Measurements from ENCODE around the gene ADGRG6. TPM values are rescaled to one million over a fixed set of nuclear protein-coding genes. Genes with fewer than 3 reads are reported as not detected.

The ADGRG6 gene
- total RNA-seq, 1 experiment from 2014 or later: 2.5 TPM

DNA sequence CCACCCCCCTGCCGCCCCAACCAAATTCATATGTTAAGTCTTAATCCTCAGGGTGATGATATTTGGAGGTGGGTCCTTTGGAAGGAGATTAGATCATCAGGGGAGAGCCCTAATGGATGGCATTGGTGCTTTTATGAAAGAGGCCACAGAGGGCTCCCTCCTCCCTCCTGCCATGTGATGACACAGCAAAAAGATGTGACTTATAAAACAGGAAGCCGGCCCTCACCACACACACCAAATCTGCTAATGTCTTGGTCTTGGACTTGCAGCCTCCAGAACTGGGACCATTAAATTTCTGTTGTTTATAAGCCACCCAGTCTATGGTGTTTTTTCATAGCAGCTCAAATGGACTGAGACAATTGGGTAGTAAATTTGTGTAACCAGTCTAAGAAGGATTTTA is 176.3 kb downstream of the ADGRG6 start:
- Histone ChIP-seq H3K27me3 (ENCODE audit: insufficient read depth, low read length) (no peaks in the 10 kb centered on the region), H3K4me1 (ENCODE audit: insufficient read depth, low read length) (peaks cover 4% of the 10 kb centered on the region; the same call in 1 of the 2 replicates), H4K91ac (ENCODE audit: insufficient read length, low read depth, low read length) (no peak overlapping the region), H3K9me3 (ENCODE audit: control insufficient read depth, low read depth, low read length) (no peaks in the 10 kb centered on the region), H2BK12ac (ENCODE audit: insufficient read length, low read depth, low read length) (no peak overlapping the region), H3K23ac (ENCODE audit: insufficient read length, low read depth, low read length) (no peak overlapping the region), H2BK20ac (ENCODE audit: low read depth, low read length, poor library complexity, severe bottlenecking) (no peak overlapping the region), H3K9ac (ENCODE audit: extremely low read depth, insufficient read length, low read length) (no peak overlapping the region), H2BK120ac (ENCODE audit: low read depth, low read length, poor library complexity, severe bottlenecking) (no peak overlapping the region), H3K79me2 (ENCODE audit: insufficient read depth, low read length) (no peaks in the 10 kb centered on the region), H2BK15ac (ENCODE audit: low read depth, low read length) (no peak overlapping the region), H3T11ph (ENCODE audit: low read length) (no peak overlapping the region), H3K27ac (ENCODE audit: insufficient read length, low read depth, low read length) (no peak overlapping the region), H2BK5ac (ENCODE audit: insufficient read length, low read length) (no peak overlapping the region), H3K79me1 (ENCODE audit: insufficient read depth, low read depth, low read length, poor library complexity, severe bottlenecking) (no peaks in the 10 kb centered on the region), H3K18ac (ENCODE audit: insufficient read length, low read depth, low read length) (no peak overlapping the region), H3K4ac (ENCODE audit: low read depth, low read length) (no peak overlapping the region), H3K14ac (ENCODE audit: insufficient read depth, low read length) (no peak overlapping the region), H3K56ac (ENCODE audit: insufficient read length, low read depth, low read length) (no peak overlapping the region), H4K5ac (ENCODE audit: insufficient read length, low read depth, low read length) (no peak overlapping the region), H3K4me2 (ENCODE audit: insufficient read depth, insufficient read length, low read length) (no peak overlapping the region), H4K20me1 (ENCODE audit: control insufficient read depth, insufficient read depth, insufficient read length) (no peaks in the 10 kb centered on the region), H3K23me2 (ENCODE audit: insufficient read length, low read depth, low read length, poor library complexity, severe bottlenecking) (no peaks in the 10 kb centered on the region), H2AK5ac (ENCODE audit: insufficient read length, low read length) (no peak overlapping the region), H4K8ac (replicated peaks; ENCODE audit: insufficient read length, low read depth, low read length) (no peak overlapping the region), H2AFZ (ENCODE audit: low read length) (no peak overlapping the region)
- no CpG with 5 or more reads among the region's 2 CpGs for WGBS (ENCODE audit: extremely low coverage, insufficient read length, low lambda C conversion rate)
- H3K27ac Mint-ChIP-seq: peak overlapping the region in 2 of 3 experiments; percentile 20 to 77; a peak in 2 of 7 replicates
- TF ChIP-seq, protein P1, sequence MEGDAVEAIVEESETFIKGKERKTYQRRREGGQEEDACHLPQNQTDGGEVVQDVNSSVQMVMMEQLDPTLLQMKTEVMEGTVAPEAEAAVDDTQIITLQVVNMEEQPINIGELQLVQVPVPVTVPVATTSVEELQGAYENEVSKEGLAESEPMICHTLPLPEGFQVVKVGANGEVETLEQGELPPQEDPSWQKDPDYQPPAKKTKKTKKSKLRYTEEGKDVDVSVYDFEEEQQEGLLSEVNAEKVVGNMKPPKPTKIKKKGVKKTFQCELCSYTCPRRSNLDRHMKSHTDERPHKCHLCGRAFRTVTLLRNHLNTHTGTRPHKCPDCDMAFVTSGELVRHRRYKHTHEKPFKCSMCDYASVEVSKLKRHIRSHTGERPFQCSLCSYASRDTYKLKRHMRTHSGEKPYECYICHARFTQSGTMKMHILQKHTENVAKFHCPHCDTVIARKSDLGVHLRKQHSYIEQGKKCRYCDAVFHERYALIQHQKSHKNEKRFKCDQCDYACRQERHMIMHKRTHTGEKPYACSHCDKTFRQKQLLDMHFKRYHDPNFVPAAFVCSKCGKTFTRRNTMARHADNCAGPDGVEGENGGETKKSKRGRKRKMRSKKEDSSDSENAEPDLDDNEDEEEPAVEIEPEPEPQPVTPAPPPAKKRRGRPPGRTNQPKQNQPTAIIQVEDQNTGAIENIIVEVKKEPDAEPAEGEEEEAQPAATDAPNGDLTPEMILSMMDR (conservative IDR thresholded peaks at IDR 0.05): no peak
- peak; percentile 37 for DNase-seq
- H3K27me3 Mint-ChIP-seq (ENCODE audit: low read depth): no peaks in the 10 kb centered on the region
- H3K4me1 Mint-ChIP-seq: peaks cover 12 to 13% of the 10 kb centered on the region in 2 experiments
- H3K9me3 Mint-ChIP-seq: peaks cover 0 to 2% of the 10 kb centered on the region in 2 experiments; a peak in 2 of 5 replicates
- peaks cover 0 to 2% (median 0%) of the 10 kb centered on the region in 3 experiments; a peak in 2 of 7 replicates for H3K36me3 Mint-ChIP-seq (ENCODE audit: insufficient read depth in 1 of 3, low read depth in 3 of 3)
- H3K4me3 Mint-ChIP-seq: no peak overlapping the region
